ENCODE results near the gene TTLL4. TPM values are rescaled to one million over a fixed set of nuclear protein-coding genes. Genes with fewer than 3 reads are reported as not detected.

The TTLL4 gene
- total RNA-seq, 2 donors from 2014 or later, result 96.5 to 99.0 TPM

DNA sequence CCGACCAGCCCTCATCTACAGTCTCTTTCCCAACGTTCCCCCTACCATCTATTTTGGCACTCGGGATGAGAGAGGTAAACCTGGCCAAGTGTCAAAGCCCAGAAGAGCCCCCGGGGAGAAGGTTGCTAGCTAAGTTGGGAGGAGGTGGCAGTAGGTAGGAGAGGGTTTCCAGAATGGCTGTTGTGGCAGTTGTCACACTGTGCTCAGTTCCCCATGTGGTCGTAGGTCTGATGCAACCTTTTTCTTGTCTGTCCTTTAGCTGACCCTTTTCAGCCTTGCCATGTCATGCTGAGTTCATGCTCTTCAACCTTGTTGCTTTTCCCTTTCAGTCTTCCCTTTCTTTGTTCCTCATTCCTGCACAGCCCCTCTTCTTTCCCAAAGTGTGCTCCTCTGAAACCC, 34.5 kb downstream of the TTLL4 start:
- H3K4me1 Mint-ChIP-seq, result no peaks in the 10 kb centered on the region
- H3K27ac ChIP-seq (ENCODE audit: low read depth, low read length), result peak overlapping the region; percentile 83
- H3K9me3 ChIP-seq (ENCODE audit: control insufficient read depth, low read length), result no peaks in the 10 kb centered on the region
- no peaks in the 10 kb centered on the region for H3K4me1 ChIP-seq (ENCODE audit: control insufficient read depth, insufficient read depth, low read length)
- H3K36me3 ChIP-seq (ENCODE audit: control insufficient read depth, insufficient read depth, low read length), result peaks cover 90% of the 10 kb centered on the region
- no peaks in the 10 kb centered on the region for H3K27me3 Mint-ChIP-seq (ENCODE audit: insufficient read depth)
- no peaks in the 10 kb centered on the region for H3K27me3 ChIP-seq (ENCODE audit: control insufficient read depth, insufficient read depth, low read length, poor library complexity, severe bottlenecking)
- no peaks in the 10 kb centered on the region for H3K9me3 Mint-ChIP-seq
- TF ChIP-seq, protein P1, sequence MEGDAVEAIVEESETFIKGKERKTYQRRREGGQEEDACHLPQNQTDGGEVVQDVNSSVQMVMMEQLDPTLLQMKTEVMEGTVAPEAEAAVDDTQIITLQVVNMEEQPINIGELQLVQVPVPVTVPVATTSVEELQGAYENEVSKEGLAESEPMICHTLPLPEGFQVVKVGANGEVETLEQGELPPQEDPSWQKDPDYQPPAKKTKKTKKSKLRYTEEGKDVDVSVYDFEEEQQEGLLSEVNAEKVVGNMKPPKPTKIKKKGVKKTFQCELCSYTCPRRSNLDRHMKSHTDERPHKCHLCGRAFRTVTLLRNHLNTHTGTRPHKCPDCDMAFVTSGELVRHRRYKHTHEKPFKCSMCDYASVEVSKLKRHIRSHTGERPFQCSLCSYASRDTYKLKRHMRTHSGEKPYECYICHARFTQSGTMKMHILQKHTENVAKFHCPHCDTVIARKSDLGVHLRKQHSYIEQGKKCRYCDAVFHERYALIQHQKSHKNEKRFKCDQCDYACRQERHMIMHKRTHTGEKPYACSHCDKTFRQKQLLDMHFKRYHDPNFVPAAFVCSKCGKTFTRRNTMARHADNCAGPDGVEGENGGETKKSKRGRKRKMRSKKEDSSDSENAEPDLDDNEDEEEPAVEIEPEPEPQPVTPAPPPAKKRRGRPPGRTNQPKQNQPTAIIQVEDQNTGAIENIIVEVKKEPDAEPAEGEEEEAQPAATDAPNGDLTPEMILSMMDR (conservative IDR thresholded peaks at IDR 0.05), result no peak
- 35 to 72% methylated on average over 2 to 5 of the region's 5 CpGs for WGBS, 2 experiments (ENCODE audit: insufficient coverage in 1 of 2, insufficient read length in 1 of 2)
- H3K27ac Mint-ChIP-seq, result peak overlapping the region; percentile 22
- peaks cover 72% of the 10 kb centered on the region for H3K36me3 Mint-ChIP-seq (ENCODE audit: low read depth)
- no peak overlapping the region for H3K4me3 Mint-ChIP-seq
- no peak overlapping the region for H3K4me3 ChIP-seq (ENCODE audit: low read length)
- H3K9ac ChIP-seq (ENCODE audit: extremely low read depth, low read length, poor library complexity, severe bottlenecking), result no peak overlapping the region
- DNase-seq, result no peak

DNA sequence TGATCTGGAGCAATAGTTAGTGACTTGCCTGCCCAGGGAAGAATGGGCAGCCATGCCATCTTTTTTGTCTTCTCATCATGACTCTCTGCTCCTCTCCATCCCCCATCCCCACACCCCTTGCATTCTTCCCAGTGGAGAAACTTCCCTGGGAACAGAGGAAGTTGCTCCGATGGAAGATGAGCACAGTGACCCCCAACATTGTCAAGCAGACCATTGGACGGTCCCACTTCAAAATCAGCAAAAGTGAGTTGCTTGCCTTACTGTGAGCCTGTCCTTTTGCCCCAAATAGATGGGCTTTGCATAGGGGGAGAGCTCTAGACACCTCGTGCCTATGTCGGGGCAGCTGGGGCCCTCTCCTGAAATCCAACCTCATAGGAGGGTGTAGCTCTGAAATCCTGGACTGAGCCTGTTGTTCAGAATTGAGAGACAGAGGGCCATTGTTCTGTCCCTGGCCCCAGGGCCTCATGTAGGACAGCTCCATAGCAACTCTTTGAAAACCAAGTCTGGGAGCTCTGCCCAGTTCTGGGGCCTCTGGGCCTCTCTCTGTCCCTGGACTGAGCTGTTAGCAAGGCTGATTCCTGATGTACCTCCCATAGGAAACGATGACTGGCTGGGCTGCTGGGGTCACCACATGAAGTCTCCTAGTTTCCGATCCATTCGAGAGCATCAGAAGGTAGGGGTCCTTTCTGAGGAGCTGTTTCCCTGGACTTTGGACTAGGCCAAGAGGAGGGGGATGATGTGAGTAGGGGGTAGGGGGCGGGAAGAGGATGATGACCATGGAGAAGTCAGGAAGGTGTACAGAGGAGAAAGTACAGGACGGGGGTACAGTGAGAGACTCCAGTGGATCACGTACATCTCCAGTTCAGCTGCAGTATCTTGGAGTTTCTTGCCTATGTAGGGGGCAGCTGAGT, 35.2 kb downstream of the TTLL4 start:
- H3K27ac Mint-ChIP-seq, result peak overlapping the region; percentile 22
- TF ChIP-seq, protein P1 (conservative IDR thresholded peaks at IDR 0.05), result no peak
- peak overlapping the region; percentile 83 for H3K27ac ChIP-seq (ENCODE audit: low read depth, low read length)

DNA sequence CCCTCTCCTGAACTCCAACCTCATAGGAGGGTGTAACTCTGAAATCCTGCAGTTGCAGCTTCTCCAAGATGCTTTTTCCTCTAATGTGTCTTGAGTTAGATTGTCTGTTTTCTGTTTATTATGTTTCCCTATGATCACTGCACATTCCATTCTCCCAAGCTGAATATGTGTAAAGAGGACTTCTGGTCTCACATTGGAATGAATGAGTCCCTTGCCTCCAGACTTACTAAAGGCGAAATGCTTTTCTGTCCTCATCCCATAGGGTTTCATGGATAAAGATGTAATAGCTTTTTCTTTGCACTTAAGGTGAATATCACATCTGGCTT, 35.8 kb downstream of the TTLL4 start:
- no peak overlapping the region for H3K27ac ChIP-seq (ENCODE audit: low read depth, low read length)
- H3K36me3 ChIP-seq (ENCODE audit: control insufficient read depth, insufficient read depth, low read length), result peaks cover 89% of the 10 kb centered on the region

More for the DNA sequence above, 35.2 kb downstream of the TTLL4 start:
- Histone ChIP-seq H3K27me3 (ENCODE audit: control insufficient read depth, insufficient read depth, low read length, poor library complexity, severe bottlenecking) (no peaks in the 10 kb centered on the region), H3K9me3 (ENCODE audit: control insufficient read depth, low read length) (no peaks in the 10 kb centered on the region), H3K36me3 (ENCODE audit: control insufficient read depth, insufficient read depth, low read length) (peaks cover 90% of the 10 kb centered on the region), H3K9ac (ENCODE audit: extremely low read depth, low read length, poor library complexity, severe bottlenecking) (no peak overlapping the region), H3K4me3 (ENCODE audit: low read length) (no peak overlapping the region), H3K4me1 (ENCODE audit: control insufficient read depth, insufficient read depth, low read length) (no peaks in the 10 kb centered on the region)
- no peaks in the 10 kb centered on the region for H3K4me1 Mint-ChIP-seq
- WGBS, 2 experiments (ENCODE audit: insufficient coverage in 1 of 2, insufficient read length in 1 of 2), result 88 to 94% methylated on average over 6 to 10 of the region's 10 CpGs
- no peak overlapping the region for H3K4me3 Mint-ChIP-seq
- H3K36me3 Mint-ChIP-seq (ENCODE audit: low read depth), result peaks cover 72% of the 10 kb centered on the region
- H3K9me3 Mint-ChIP-seq, result no peaks in the 10 kb centered on the region
- no peak for DNase-seq
- no peaks in the 10 kb centered on the region for H3K27me3 Mint-ChIP-seq (ENCODE audit: insufficient read depth)

More for the DNA sequence above, 35.8 kb downstream of the TTLL4 start:
- no peak overlapping the region for H3K27ac Mint-ChIP-seq
- no peaks in the 10 kb centered on the region for H3K9me3 Mint-ChIP-seq
- TF ChIP-seq, protein P1 (conservative IDR thresholded peaks at IDR 0.05), result no peak
- Histone ChIP-seq H3K4me1 (ENCODE audit: control insufficient read depth, insufficient read depth, low read length) (no peaks in the 10 kb centered on the region), H3K4me3 (ENCODE audit: low read length) (no peak overlapping the region), H3K9ac (ENCODE audit: extremely low read depth, low read length, poor library complexity, severe bottlenecking) (no peak overlapping the region), H3K9me3 (ENCODE audit: control insufficient read depth, low read length) (no peaks in the 10 kb centered on the region), H3K27me3 (ENCODE audit: control insufficient read depth, insufficient read depth, low read length, poor library complexity, severe bottlenecking) (no peaks in the 10 kb centered on the region)
- H3K4me1 Mint-ChIP-seq, result no peaks in the 10 kb centered on the region
- no peak for DNase-seq
- H3K4me3 Mint-ChIP-seq, result no peak overlapping the region
- H3K36me3 Mint-ChIP-seq (ENCODE audit: low read depth), result peaks cover 75% of the 10 kb centered on the region
- WGBS, 2 experiments (ENCODE audit: insufficient coverage in 1 of 2, insufficient read length in 1 of 2), result 89 to 100% methylated on average over 1 of the region's 1 CpG
- H3K27me3 Mint-ChIP-seq (ENCODE audit: insufficient read depth), result no peaks in the 10 kb centered on the region

All from endodermal cell (in vitro differentiated cells).